B cell (primary cell): ENCODE results near the gene TLX3. TPM values are rescaled to one million over a fixed set of nuclear protein-coding genes. Genes with fewer than 3 reads are reported as not detected.
"Not testable (repeated sequence)": the region's sequence is repeated elsewhere in the genome, so short reads cannot be mapped to it uniquely, and the experiment has no call there.

Experiments
- ATAC-seq: fragments of 200-7000 bp; cut with Tn5 transposase; one replicate; pipeline ENCODE4 v1.10.0; 2021; ENCODE audit warnings: low read depth, mild to moderate bottlenecking, moderate number of reproducible peaks, moderate library complexity
- CTCF ChIA-PET: fragments of 350-600 bp; sonication (Branson Sonifier 250); formaldehyde crosslinking; loops from one replicate; lab custom pipeline; 2021; ENCODE audit warnings: antibody characterized with exemption, inconsistent platforms; lab: Charles Lee
- POLR2A ChIA-PET: fragments of 350-600 bp; sonication (Branson Sonifier 250); formaldehyde crosslinking; loops from one replicate; lab custom pipeline; 2021; ENCODE audit warnings: antibody characterized with exemption; lab: Charles Lee
- DNase-seq: peaks from one replicate; pipeline ENCODE4 v3.0.0; 2013
- H2AFZ ChIP-seq: 2 replicates; pipeline ENCODE4 v1.6.1; 2012; ENCODE audit warnings: mild to moderate bottlenecking, low read depth, low read length; ENCODE audit not compliant: insufficient read depth, poor library complexity, severe bottlenecking
- H3K27ac ChIP-seq, 2 donors: 1 replicate in 1 of 2; 2 replicates in 1 of 2; pipeline ENCODE4 v1.5.1; 2012 to 2013; ENCODE audit warnings: low read length in 2 of 2, mild to moderate bottlenecking in 2 of 2, moderate library complexity in 1 of 2
- H3K27me3 ChIP-seq, 4 experiments: fragments of 200-600 bp in 1 of 4; sonication (generic) in 1 of 4; replicated peaks in 1 of 4; 1 replicate in 2 of 4; 2 replicates in 2 of 4; pipeline versions ENCODE4 v1.6.1 to v1.7.0; 2013 to 2016; ENCODE audit warnings: low read length in 3 of 4, mild to moderate bottlenecking in 2 of 4, mixed read lengths in 1 of 4, moderate library complexity in 1 of 4; ENCODE audit not compliant: insufficient read depth in 4 of 4, control insufficient read depth in 3 of 4; ENCODE audit errors: control extremely low read depth in 1 of 4
- H3K36me3 ChIP-seq, 2 experiments: replicated peaks in 1 of 2; 1 replicate in 1 of 2; 2 replicates in 1 of 2; pipeline versions ENCODE4 v1.6.1 to v1.7.1; 2013; ENCODE audit warnings: low read length in 1 of 2; ENCODE audit not compliant: insufficient read depth in 2 of 2, control insufficient read depth in 1 of 2; ENCODE audit errors: control extremely low read depth in 1 of 2, extremely low read depth in 1 of 2
- H3K4me1 ChIP-seq, 2 donors: fragments of 200-600 bp in 1 of 2; sonication (generic) in 1 of 2; 1 replicate in 1 of 2; 2 replicates in 1 of 2; pipeline versions ENCODE4 v1.5.1 to v1.6.1; 2013 to 2017; ENCODE audit warnings: low read length in 2 of 2; ENCODE audit not compliant: control insufficient read depth in 2 of 2, insufficient read depth in 2 of 2
- H3K4me2 ChIP-seq: replicated peaks from 2 replicates; pipeline ENCODE3; 2012; ENCODE audit warnings: mild to moderate bottlenecking, low read depth, low read length; ENCODE audit not compliant: poor library complexity, severe bottlenecking
- H3K4me3 ChIP-seq, 5 experiments: fragments of 200-600 bp in 1 of 5; sonication (generic) in 1 of 5; 1 replicate in 3 of 5; 2 replicates in 2 of 5; pipeline versions ENCODE4 v1.5.1 to v1.7.0; 2011 to 2016; ENCODE audit warnings: low read length in 4 of 5, mild to moderate bottlenecking in 4 of 5, low read depth in 2 of 5, control low read depth in 1 of 5, moderate library complexity in 1 of 5; ENCODE audit not compliant: insufficient read depth in 1 of 5; ENCODE audit errors: control extremely low read depth in 1 of 5, extremely low read depth in 1 of 5
- H3K79me2 ChIP-seq: fragments of 200-600 bp; sonication (generic); one replicate; pipeline ENCODE4 v1.6.0; 2016; ENCODE audit warnings: low read length; ENCODE audit not compliant: control insufficient read depth, insufficient read depth
- H3K9ac ChIP-seq: fragments of 200-600 bp; sonication (generic); 2 replicates; pipeline ENCODE4 v1.6.1; 2017; ENCODE audit warnings: mild to moderate bottlenecking, low read length, moderate library complexity
- H3K9me3 ChIP-seq, 3 donors: one replicate each; pipeline versions ENCODE4 v1.6.1 to v1.7.1; 2013; ENCODE audit warnings: low read length in 2 of 3; ENCODE audit not compliant: control insufficient read depth in 2 of 3, insufficient read depth in 1 of 3; ENCODE audit errors: control extremely low read depth in 1 of 3
- H4K20me1 ChIP-seq: 2 replicates; pipeline ENCODE4 v1.6.0; 2012; ENCODE audit warnings: mild to moderate bottlenecking, low read length; ENCODE audit not compliant: insufficient read depth, control insufficient read depth, poor library complexity, severe bottlenecking
- H3K27ac Mint-ChIP-seq: one replicate; pipeline ENCODE4 v1.8.0; 2021; ENCODE audit warnings: mixed read lengths
- H3K27me3 Mint-ChIP-seq: one replicate; pipeline ENCODE4 v1.8.0; 2021; ENCODE audit warnings: mixed read lengths
- H3K4me1 Mint-ChIP-seq: one replicate; pipeline ENCODE4 v1.8.0; 2021; ENCODE audit warnings: mixed read lengths
- H3K4me3 Mint-ChIP-seq: one replicate; pipeline ENCODE4 v1.8.0; 2021; ENCODE audit warnings: mixed read lengths
- H3K9me3 Mint-ChIP-seq: one replicate; pipeline ENCODE4 v1.8.0; 2022; ENCODE audit warnings: mixed read lengths; ENCODE audit not compliant: insufficient read depth
- EZH2 ChIP-seq: IDR thresholded peaks from 2 replicates; pipeline ENCODE4 v1.6.1; 2012; ENCODE audit warnings: borderline replicate concordance, low read depth, mild to moderate bottlenecking, moderate library complexity, low read length; ENCODE audit not compliant: insufficient read depth, poor library complexity, severe bottlenecking
- WGBS: methylation state at CpG from one replicate; pipeline ENCODE4 v1.1.5; 2013; ENCODE audit warnings: missing lambda C conversion rate; ENCODE audit not compliant: insufficient coverage; 5-methylcytosine and 5-hydroxymethylcytosine counted together
- intact Hi-C: fragments of 100-400 bp; cut with micrococcal nuclease; formaldehyde crosslinking; loops from one replicate; pipeline ENCODE4 v1.10.0; 2022
- polyA plus RNA-seq: library from polyadenylated mRNA; depleted of rRNA; stranded (reverse); fragments of >200 nt; gene quantifications from 2 replicates; pipeline ENCODE4 v1.2.3, GENCODE V29; 2012
- total RNA-seq, 2 donors: library from RNA; stranded (reverse); fragments of 120-200 nt in 1 of 2; gene quantifications; 1 replicate in 1 of 2; 2 replicates in 1 of 2; pipeline versions ENCODE4 v1.2.3 to v1.2.4, GENCODE V29; 2013 to 2022
- TF ChIP-seq, protein P1 (sequence below): fragments of 200-600 bp; IDR thresholded peaks from one replicate; pipeline ENCODE4 v1.8.0; 2022; ENCODE audit warnings: antibody characterized with exemption, mild to moderate bottlenecking

TLX3 gene
- total and polyA plus RNA-seq, 2 donors (not counting 1 experiment from before 2014, with no cell fraction given) = not detected

DNA sequence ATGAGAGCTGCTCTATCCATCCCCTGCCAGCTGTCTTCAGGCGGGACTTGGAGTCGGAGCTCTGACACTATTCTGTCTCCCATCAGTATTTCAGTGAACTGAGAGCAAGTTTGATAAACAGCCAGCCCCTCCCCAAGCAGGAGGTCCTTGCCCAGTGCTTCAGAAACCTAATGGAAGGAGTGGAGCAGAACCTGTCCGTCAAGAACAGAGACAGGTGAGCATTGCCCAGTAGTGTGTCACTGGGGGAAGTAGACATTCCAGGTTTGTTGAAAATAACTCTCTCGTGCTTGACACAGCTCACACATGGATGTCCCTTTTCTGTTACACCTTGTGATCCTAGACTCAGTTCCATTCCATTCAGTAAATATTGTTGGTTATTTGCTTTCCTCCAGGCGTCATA, 13.2 kb upstream of the TLX3 start:
- Histone ChIP-seq H3K4me2 (no peak overlapping the region), H3K4me1 (no peaks in the 10 kb centered on the region), H3K27me3 (peaks cover 0 to 4% (median 0%) of the 10 kb centered on the region in 4 experiments), H3K4me3 (no peak overlapping the region), H3K9ac (no peak overlapping the region), H3K9me3 (no peaks in the 10 kb centered on the region), H3K27ac (no peak overlapping the region), H4K20me1 (no peaks in the 10 kb centered on the region), H2AFZ (no peak overlapping the region), H3K36me3 (no peaks in the 10 kb centered on the region), H3K79me2 (no peaks in the 10 kb centered on the region)
- H3K27ac Mint-ChIP-seq = no peak overlapping the region
- no peaks in the 10 kb centered on the region for H3K4me1 Mint-ChIP-seq
- no peaks in the 10 kb centered on the region for H3K9me3 Mint-ChIP-seq
- ChIA-PET POLR2A (no interaction called here), CTCF (no interaction called here)
- no peak for ATAC-seq
- intact Hi-C loops = no loop called here
- WGBS = 100% methylated on average over 1 of the region's 5 CpGs
- no peak overlapping the region for H3K4me3 Mint-ChIP-seq
- H3K27me3 Mint-ChIP-seq = peaks cover 23% of the 10 kb centered on the region
- TF ChIP-seq, protein P1, sequence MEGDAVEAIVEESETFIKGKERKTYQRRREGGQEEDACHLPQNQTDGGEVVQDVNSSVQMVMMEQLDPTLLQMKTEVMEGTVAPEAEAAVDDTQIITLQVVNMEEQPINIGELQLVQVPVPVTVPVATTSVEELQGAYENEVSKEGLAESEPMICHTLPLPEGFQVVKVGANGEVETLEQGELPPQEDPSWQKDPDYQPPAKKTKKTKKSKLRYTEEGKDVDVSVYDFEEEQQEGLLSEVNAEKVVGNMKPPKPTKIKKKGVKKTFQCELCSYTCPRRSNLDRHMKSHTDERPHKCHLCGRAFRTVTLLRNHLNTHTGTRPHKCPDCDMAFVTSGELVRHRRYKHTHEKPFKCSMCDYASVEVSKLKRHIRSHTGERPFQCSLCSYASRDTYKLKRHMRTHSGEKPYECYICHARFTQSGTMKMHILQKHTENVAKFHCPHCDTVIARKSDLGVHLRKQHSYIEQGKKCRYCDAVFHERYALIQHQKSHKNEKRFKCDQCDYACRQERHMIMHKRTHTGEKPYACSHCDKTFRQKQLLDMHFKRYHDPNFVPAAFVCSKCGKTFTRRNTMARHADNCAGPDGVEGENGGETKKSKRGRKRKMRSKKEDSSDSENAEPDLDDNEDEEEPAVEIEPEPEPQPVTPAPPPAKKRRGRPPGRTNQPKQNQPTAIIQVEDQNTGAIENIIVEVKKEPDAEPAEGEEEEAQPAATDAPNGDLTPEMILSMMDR = no peak
- no peak for TF ChIP-seq EZH2
- DNase-seq = no peak

DNA sequence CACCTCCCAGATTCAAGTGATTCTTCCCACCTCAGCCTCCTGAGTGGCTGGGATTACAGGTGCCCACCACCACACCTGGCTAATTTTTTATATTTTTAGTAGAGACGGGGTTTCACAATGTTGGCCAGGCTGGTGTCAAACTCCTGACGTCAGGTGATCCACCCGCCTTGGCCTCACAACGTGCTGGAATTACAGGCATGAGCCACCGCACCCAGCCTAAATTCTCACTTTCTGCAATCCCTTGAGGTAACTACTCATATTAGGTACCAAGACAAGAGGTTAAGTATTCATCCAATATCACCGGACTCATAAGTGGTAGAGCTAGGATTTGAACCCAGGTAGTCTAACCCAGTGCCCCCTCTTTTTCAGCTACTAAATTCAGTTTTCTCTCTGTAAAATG, 11.1 kb upstream of the TLX3 start:
- H3K9me3 ChIP-seq, H3K79me2 ChIP-seq, POLR2A ChIA-PET, H4K20me1 ChIP-seq, H3K27ac Mint-ChIP-seq, CTCF ChIA-PET, H3K4me3 Mint-ChIP-seq, H3K4me1 ChIP-seq, H3K4me1 Mint-ChIP-seq, H3K4me2 ChIP-seq, H3K4me3 ChIP-seq, ATAC-seq, H3K27me3 ChIP-seq, H3K36me3 ChIP-seq, H3K27ac ChIP-seq, intact Hi-C loops, H3K9me3 Mint-ChIP-seq, DNase-seq, H3K9ac ChIP-seq, H2AFZ ChIP-seq: not testable (repeated sequence)
- H3K27me3 Mint-ChIP-seq = peaks cover 35% of the 10 kb centered on the region
- WGBS = 100% methylated on average over 3 of the region's 6 CpGs
